GM18520 (cell line): Measurements from ENCODE around the gene EPN3.
A peak's percentile ranks its signal among the peaks of the same experiment; 100 is the strongest.

Experiments used
- ATAC-seq: cut with Tn5 transposase; IDR thresholded peaks from one replicate; pipeline ENCODE4 v1.9.1; 2021; ENCODE audit not compliant: unreplicated experiment

The EPN3 gene

DNA sequence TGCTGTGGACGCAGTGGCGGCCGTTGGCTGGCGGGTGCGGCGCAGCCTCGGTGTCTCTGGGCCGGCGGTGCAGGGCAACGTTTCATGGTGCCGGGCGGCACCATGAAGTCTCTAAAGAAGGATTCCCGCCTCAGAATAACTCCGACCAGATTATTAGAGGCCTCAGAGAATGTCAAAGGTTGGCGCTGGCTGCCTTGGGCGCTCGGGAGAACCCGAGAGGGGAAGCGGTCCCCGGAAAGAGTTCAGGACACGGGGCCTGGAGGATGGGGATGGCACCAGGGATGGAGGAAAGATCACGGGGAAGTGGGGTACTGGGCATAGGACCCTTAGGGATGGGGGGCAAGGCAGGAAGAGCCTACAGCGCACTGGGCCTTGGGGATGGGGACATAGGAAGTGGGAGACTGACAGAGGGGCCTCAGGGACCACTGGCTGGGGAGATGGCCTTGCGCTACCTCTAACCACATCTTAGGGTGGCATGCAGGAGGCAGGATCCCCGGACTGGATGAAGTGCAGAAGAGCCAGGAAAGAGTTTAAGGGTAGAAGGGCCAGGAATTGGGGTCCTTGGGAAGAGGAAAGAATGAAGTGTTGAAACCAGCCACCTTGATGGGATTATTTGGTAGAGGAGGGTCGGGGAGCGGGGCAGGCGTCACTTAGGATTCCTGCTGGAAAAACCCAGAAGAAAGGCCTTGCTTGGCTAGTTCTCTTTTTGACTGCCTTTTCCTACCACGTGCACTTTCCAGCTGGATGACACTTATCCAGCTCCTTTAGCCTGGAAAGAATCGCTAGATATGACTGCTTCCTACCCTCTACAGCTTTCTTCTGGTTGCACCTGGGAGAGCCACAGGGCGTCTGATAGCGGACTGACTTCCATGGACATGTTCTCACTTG, 23.7 kb upstream of the EPN3 start:
- ATAC-seq, result no peak

DNA sequence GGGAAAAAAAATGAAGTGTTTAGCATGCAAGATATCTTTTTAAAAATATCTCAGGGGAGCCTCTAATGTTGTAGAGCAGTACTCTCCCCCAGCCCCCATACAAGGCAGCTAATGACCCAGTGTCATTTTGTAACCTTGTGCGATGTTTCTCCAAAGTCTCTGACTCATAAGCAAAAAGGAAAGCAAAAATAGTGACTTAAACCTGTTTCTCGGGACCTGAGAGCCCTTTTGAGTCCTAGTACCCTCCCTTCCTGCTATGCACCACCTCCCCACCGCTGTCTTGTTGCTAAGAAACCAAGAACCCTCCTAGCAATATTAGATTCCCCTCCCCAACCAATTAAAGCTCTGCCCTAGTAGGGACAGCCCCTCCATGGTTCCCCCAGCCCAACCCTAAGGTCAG, 21.5 kb upstream of the EPN3 start:
- peak; percentile 63 for ATAC-seq

GRCh38 chr17:50513495-50513894, 19.0 kb upstream of the EPN3 start:
- ATAC-seq, result no peak

DNA sequence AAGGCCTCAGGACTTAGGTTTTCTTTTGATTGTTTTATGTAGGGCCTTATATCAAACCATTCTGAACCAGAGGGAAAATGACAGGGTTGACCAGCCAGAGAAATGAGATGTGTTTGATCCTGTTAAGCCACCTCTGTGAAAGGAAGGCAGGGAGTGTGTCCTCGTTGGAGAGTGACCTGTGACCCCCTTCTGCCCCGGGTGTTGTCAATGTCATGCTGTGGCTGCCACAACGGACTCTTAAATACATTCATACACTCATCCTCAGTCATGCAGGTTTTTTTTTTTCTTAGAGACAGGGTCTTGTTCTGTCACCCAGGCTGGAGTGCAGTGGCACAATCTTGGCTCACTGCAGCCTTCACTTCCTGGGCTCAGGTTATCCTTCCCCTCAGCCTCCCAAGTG, 18.1 kb upstream of the EPN3 start:
- ATAC-seq, result no peak

- ATAC-seq, result no peak
These were observed 17.4 kb upstream of the EPN3 start for GRCh38 chr17:50514936-50515702.

GRCh38 chr17:50517011-50517410, 15.5 kb upstream of the EPN3 start:
- no peak for ATAC-seq

DNA sequence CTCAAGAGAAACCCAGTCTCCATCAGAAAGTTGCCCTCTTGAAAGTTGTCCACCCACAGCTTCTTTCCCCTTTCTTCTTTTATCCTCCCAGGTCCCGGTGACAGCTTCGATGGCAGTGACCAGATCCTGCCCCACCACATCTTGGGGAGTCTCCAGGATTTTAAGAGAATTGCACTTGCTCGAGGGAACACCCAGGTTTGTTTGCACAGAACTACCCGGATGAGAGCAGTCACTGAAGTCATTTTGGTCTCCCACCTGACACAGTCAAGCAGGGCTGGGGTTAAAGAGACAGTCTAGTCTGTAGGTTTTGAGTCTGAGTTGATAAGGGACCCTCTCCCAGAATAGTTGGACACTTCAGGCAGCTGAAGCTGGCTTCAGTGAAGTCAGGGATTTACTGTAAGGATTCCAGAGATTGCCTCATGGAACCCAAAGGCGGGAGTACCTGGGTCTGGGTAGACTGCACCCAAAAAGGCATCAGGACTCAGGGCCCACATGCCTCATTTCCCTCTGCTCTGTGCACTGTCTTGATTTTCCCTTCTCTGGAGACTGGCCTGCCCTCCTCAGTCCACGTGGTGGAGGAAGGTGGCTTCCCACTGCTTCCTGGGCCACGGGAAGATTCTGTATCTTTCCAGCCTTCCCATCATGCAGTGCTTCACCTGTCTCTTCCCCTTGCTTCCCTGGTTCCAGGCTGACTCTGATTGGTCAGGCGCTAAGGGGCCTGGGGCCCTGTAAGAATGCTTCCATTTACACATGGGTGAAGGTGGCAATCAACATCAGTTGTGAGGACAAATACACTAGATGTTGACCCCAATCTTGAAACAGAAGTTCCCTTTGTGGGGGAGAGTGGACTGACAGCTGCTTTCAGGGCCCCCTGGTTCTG, 14.8 kb upstream of the EPN3 start:
- no peak for ATAC-seq

GRCh38 chr17:50518384-50519023, 14.0 kb upstream of the EPN3 start:
- no peak for ATAC-seq

DNA sequence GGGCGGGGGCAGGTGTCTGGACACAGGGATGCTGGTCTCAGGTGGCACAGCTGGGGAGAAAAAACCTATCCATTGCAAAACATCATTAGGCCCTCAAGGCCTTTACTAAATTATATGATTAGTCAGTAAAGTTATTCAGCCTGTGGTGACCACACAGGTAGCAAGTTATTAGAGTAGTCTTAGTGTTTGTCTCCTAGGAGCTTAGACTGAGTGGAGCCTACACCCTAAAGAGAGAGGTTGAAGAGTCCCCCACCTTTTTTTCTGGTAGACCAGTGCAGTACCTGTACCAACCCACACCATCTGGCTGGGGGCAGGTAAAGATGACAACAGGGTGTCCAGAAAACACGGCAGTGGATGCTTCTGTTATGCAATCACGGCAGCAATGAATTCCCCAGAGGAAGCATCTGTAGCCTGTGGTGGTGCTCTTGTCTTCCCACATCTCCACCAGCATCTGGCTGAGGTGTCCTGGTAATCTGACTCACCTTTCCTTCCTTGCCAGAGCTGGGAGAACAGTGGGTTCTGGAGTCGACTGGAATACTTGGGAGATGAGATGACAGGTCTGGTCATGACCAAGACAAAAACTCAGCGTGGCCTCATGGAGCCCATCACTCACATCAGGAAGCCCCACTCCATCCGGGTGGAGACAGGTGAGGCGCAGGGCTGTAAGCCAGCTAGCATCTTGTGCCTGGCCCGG, 13.2 kb upstream of the EPN3 start:
- ATAC-seq, result no peak

GRCh38 chr17:50520483-50520882, 12.1 kb upstream of the EPN3 start:
- no peak for ATAC-seq

GRCh38 chr17:50521514-50521913, 11.0 kb upstream of the EPN3 start:
- no peak for ATAC-seq

GRCh38 chr17:50522766-50523165, 9.8 kb upstream of the EPN3 start:
- ATAC-seq, result no peak

DNA sequence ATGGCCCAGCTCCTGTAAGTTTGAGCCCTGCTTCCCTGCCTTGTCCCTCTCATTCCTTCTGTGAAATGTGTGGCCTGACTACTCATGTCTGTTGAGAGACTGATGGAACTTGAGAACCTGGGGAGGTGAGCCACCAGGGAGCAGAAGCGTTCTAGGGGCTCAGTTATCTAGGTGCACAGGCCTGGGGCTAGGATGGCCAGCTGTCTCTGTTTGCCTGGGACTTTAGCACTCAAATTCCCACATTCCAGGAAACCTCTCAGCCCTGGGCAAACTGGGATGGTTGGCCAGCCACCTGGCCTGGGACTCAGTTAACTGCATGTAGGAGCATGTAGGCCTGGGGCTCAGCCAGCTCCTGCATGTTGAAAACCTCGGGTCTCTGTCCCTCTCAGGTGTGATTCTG, 9.3 kb upstream of the EPN3 start:
- no peak for ATAC-seq

- ATAC-seq, result no peak
These were observed 7.7 kb upstream of the EPN3 start for GRCh38 chr17:50524838-50525237.

GRCh38 chr17:50527155-50527762, 5.3 kb upstream of the EPN3 start:
- no peak for ATAC-seq

GRCh38 chr17:50527949-50528474, 4.5 kb upstream of the EPN3 start:
- no peak for ATAC-seq

GRCh38 chr17:50529849-50530248, 2.7 kb upstream of the EPN3 start:
- no peak for ATAC-seq

DNA sequence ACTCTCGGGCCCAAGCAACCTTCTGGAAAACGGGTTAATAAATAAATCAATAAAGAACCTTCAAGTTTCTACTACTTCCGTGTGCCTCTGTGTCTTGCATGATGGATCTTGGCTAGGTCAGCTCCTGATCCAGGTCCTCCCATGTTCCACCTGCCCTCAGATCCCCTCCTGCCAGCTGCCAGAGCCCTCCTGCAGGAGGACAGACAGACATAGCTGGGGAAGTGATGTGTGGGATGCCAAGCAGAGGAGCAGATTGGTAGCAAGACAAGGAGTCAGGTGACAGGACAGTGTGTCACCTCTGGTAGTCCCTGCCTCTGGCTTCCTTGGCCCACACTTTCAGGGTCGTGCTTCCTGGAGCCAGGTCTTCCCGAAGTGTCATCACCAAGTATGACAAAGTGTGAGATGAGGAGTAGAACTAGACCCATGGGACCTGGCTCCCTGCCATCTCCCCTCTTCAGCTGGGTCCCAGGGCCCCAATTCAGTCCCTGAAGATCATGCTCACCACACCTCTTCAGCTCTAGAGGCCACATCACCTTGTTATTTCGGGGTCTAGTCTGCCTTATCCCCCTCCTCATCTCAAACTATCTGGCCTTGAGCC, 1.0 kb upstream of the EPN3 start:
- no peak for ATAC-seq

DNA sequence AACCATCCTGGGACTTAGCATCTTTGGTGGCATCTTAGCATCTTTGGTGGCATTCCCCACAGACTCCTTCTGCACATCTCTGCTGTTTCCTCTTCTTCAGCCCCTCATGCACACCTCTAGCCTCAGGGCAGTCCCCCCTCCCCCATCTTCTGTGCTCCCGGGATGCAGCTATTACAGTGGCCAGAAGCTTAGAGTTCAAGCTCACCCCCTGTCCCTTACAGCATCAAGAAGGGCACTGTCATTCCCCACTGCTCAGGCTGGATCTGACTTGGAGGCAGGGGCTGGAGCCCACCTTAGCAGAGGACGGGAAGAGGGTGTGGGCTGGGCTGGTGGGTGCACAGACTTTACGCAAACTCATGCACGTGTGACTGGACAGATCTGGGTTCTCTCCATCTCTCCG, 650 bp downstream of the EPN3 start:
- no peak for ATAC-seq
